BE2C (cell line): ENCODE results near the gene COL23A1.

Experiments used
- DNase-seq: peaks from one replicate; pipeline ENCODE4 v3.0.0-alpha.2; 2020
- H3K27me3 ChIP-seq: fragments of 250-450 bp; sonication (Bioruptor Pico); 2 replicates; pipeline ENCODE4 v1.5.1; 2020; ENCODE audit warnings: mild to moderate bottlenecking
- H3K36me3 ChIP-seq: fragments of 250-450 bp; sonication (Bioruptor Pico); 2 replicates; pipeline ENCODE4 v1.5.1; 2020; ENCODE audit warnings: mild to moderate bottlenecking
- H3K4me1 ChIP-seq: fragments of 250-450 bp; sonication (Bioruptor Pico); 2 replicates; pipeline ENCODE4 v1.5.1; 2020
- H3K4me3 ChIP-seq: 2 replicates; pipeline ENCODE4 v1.5.1; 2011; ENCODE audit warnings: low read depth, low read length
- H3K9me3 ChIP-seq: fragments of 250-450 bp; sonication (Bioruptor Pico); 2 replicates; pipeline ENCODE4 v1.5.1; 2020
- CTCF ChIP-seq: IDR thresholded peaks from 2 replicates; pipeline ENCODE4 v1.5.1; 2012; ENCODE audit warnings: mild to moderate bottlenecking, low read depth, low read length

The COL23A1 gene

GRCh38 chr5:178286226-178287090, 303.7 kb downstream of the COL23A1 start:
- TF ChIP-seq CTCF = no peak
- H3K36me3 ChIP-seq = no peaks in the 10 kb centered on the region
- H3K4me1 ChIP-seq = no peaks in the 10 kb centered on the region
- H3K27me3 ChIP-seq = no peaks in the 10 kb centered on the region
- DNase-seq = no peak
- no peak overlapping the region for H3K4me3 ChIP-seq
- H3K9me3 ChIP-seq = peaks cover 8% of the 10 kb centered on the region

- peak; percentile 3 for DNase-seq
- no peaks in the 10 kb centered on the region for H3K36me3 ChIP-seq
- H3K4me3 ChIP-seq = no peak overlapping the region
- H3K4me1 ChIP-seq = 0 out of 2 replicates have a peak, but pooled peaks cover 4% of the 10 kb centered on the region
- H3K9me3 ChIP-seq = peaks cover 8% of the 10 kb centered on the region
- H3K27me3 ChIP-seq = no peaks in the 10 kb centered on the region
- no peak for TF ChIP-seq CTCF
Observed at GRCh38 chr5:178285399-178286225, 304.6 kb downstream of the COL23A1 start.

GRCh38 chr5:178284996-178285395, 305.2 kb downstream of the COL23A1 start:
- Histone ChIP-seq H3K4me3 (no peak overlapping the region), H3K36me3 (no peaks in the 10 kb centered on the region), H3K9me3 (peaks cover 8% of the 10 kb centered on the region), H3K4me1 (0 out of 2 replicates have a peak, but pooled peaks cover 4% of the 10 kb centered on the region), H3K27me3 (no peaks in the 10 kb centered on the region)
- DNase-seq = no peak
- no peak for TF ChIP-seq CTCF

- peak; percentile 91 for TF ChIP-seq CTCF
- H3K36me3 ChIP-seq = no peaks in the 10 kb centered on the region
- H3K27me3 ChIP-seq = no peaks in the 10 kb centered on the region
Observed at GRCh38 chr5:178284093-178284675, 306.0 kb downstream of the COL23A1 start.

GRCh38 chr5:178283520-178283919, 306.7 kb downstream of the COL23A1 start:
- no peak for TF ChIP-seq CTCF
- H3K4me3 ChIP-seq = no peak overlapping the region
- H3K4me1 ChIP-seq = 0 out of 2 replicates have a peak, but pooled peaks cover 4% of the 10 kb centered on the region

More at GRCh38 chr5:178284093-178284675, 306.0 kb downstream of the COL23A1 start:
- Histone ChIP-seq H3K4me1 (0 out of 2 replicates have a peak, but pooled peaks cover 4% of the 10 kb centered on the region), H3K9me3 (peaks cover 8% of the 10 kb centered on the region), H3K4me3 (no peak overlapping the region)
- DNase-seq = no peak

More at GRCh38 chr5:178283520-178283919, 306.7 kb downstream of the COL23A1 start:
- no peak for DNase-seq
- H3K36me3 ChIP-seq = no peaks in the 10 kb centered on the region
- H3K27me3 ChIP-seq = no peaks in the 10 kb centered on the region
- H3K9me3 ChIP-seq = peaks cover 8% of the 10 kb centered on the region
